Natural killer cell (primary cell): Measurements from ENCODE around the gene RRH. TPM values are rescaled to one million over a fixed set of nuclear protein-coding genes. Genes with fewer than 3 reads are reported as not detected.
"Not testable (repeated sequence)": the region's sequence is repeated elsewhere in the genome, so short reads cannot be mapped to it uniquely, and the experiment has no call there.

ENCODE experiments used
- ATAC-seq, 3 donors: fragments of 150-1000 bp in 2 of 3; fragments of 200-7000 bp in 1 of 3; cut with Tn5 transposase; 1 replicate in 1 of 3; 2 replicates in 2 of 3; pipeline ENCODE4 v1.10.0; 2021; ENCODE audit warnings: mild to moderate bottlenecking in 2 of 3, moderate library complexity in 2 of 3
- DNase-seq, 2 donors: peaks; one replicate each; pipeline versions ENCODE4 v3.0.0 to v3.0.0-alpha.2; 2013 to 2021; ENCODE audit warnings: mixed read lengths in 1 of 2
- H3K27ac ChIP-seq: one replicate; pipeline ENCODE4 v1.5.1; 2013; ENCODE audit warnings: mild to moderate bottlenecking, low read length
- H3K27me3 ChIP-seq: one replicate; pipeline ENCODE4 v1.6.1; 2013; ENCODE audit warnings: low read length; ENCODE audit not compliant: control insufficient read depth, insufficient read depth
- H3K36me3 ChIP-seq: one replicate; pipeline ENCODE4 v1.6.1; 2013; ENCODE audit warnings: low read length; ENCODE audit not compliant: control insufficient read depth, insufficient read depth
- H3K4me1 ChIP-seq: one replicate; pipeline ENCODE4 v1.6.1; 2013; ENCODE audit warnings: low read length; ENCODE audit not compliant: control insufficient read depth, insufficient read depth
- H3K4me3 ChIP-seq: one replicate; pipeline ENCODE4 v1.5.1; 2013; ENCODE audit warnings: low read length
- H3K9me3 ChIP-seq: one replicate; pipeline ENCODE4 v1.6.1; 2013; ENCODE audit warnings: low read length; ENCODE audit not compliant: control insufficient read depth, insufficient read depth
- H3K27ac Mint-ChIP-seq, 2 donors: one replicate each; pipeline ENCODE4 v1.8.0; 2022; ENCODE audit warnings: mild to moderate bottlenecking in 2 of 2, mixed read lengths in 2 of 2, moderate library complexity in 1 of 2
- H3K27me3 Mint-ChIP-seq, 2 donors: one replicate each; pipeline ENCODE4 v1.8.0; 2022; ENCODE audit warnings: low read depth in 2 of 2, mixed read lengths in 2 of 2
- H3K36me3 Mint-ChIP-seq: one replicate; pipeline ENCODE4 v1.8.0; 2022; ENCODE audit warnings: mixed read lengths
- H3K4me1 Mint-ChIP-seq, 2 donors: one replicate each; pipeline ENCODE4 v1.8.0; 2022; ENCODE audit warnings: mixed read lengths in 2 of 2
- H3K4me3 Mint-ChIP-seq: one replicate; pipeline ENCODE4 v1.8.0; 2022; ENCODE audit warnings: mild to moderate bottlenecking, moderate library complexity, mixed read lengths
- H3K9me3 Mint-ChIP-seq, 2 donors: one replicate each; pipeline ENCODE4 v1.8.0; 2022; ENCODE audit warnings: mixed read lengths in 2 of 2
- WGBS: methylation state at CpG from one replicate; pipeline ENCODE4 v1.1.7; 2013; ENCODE audit warnings: missing lambda C conversion rate; ENCODE audit not compliant: insufficient coverage; 5-methylcytosine and 5-hydroxymethylcytosine counted together
- intact Hi-C: fragments of 100-400 bp; cut with micrococcal nuclease; formaldehyde crosslinking; loops from one replicate; pipeline ENCODE4 v1.14.2; 2022
- total RNA-seq, 4 donors: library from RNA; stranded (reverse); fragments of 120-200 nt in 1 of 4; gene quantifications; one replicate each; pipeline versions ENCODE4 v1.2.3 to v1.2.4, GENCODE V29; 2013 to 2022
- TF ChIP-seq, protein P1 (sequence below): fragments of 200-600 bp; IDR thresholded peaks from one replicate; pipeline ENCODE4 v1.8.0; 2022; ENCODE audit warnings: antibody characterized with exemption

RRH gene
- total RNA-seq, 3 donors from 2014 or later (not counting 1 experiment from before 2014, with no cell fraction given), result 0.24 TPM; not detected in 2

DNA sequence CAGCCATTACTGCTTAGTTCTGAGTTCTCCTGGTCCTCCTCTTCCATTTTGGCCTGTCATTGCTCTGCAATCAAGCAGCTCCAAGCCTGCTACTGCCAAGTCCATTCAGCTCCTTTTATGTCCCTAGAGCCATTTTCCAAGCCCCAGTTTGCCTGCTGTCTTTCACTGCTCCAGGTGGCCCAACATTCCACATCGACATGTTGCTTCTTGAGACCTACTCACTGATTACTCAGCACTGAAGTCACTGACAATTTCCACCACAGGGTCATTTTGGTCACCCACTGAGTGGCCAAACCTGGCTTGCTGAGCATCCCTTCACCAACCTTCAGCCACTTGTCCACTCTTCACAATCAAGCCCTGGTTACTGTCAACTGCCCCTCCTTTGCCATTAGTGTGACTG, 47.3 kb downstream of the RRH start:
- Histone ChIP-seq H3K27ac (no peak overlapping the region), H3K27me3 (no peaks in the 10 kb centered on the region), H3K4me1 (no peaks in the 10 kb centered on the region), H3K36me3 (no peaks in the 10 kb centered on the region), H3K4me3 (no peak overlapping the region), H3K9me3 (no peaks in the 10 kb centered on the region)
- H3K4me3 Mint-ChIP-seq, result no peak overlapping the region
- no peak overlapping the region for H3K27ac Mint-ChIP-seq
- intact Hi-C loops, result no loop called here
- H3K36me3 Mint-ChIP-seq, result no peaks in the 10 kb centered on the region
- H3K27me3 Mint-ChIP-seq, result peaks cover 4 to 18% of the 10 kb centered on the region in 2 donors
- no peak for ATAC-seq
- 93% methylated on average over 1 of the region's 1 CpG for WGBS
- no peak for DNase-seq
- H3K9me3 Mint-ChIP-seq, result no peaks in the 10 kb centered on the region
- no peaks in the 10 kb centered on the region for H3K4me1 Mint-ChIP-seq
- TF ChIP-seq, protein P1, sequence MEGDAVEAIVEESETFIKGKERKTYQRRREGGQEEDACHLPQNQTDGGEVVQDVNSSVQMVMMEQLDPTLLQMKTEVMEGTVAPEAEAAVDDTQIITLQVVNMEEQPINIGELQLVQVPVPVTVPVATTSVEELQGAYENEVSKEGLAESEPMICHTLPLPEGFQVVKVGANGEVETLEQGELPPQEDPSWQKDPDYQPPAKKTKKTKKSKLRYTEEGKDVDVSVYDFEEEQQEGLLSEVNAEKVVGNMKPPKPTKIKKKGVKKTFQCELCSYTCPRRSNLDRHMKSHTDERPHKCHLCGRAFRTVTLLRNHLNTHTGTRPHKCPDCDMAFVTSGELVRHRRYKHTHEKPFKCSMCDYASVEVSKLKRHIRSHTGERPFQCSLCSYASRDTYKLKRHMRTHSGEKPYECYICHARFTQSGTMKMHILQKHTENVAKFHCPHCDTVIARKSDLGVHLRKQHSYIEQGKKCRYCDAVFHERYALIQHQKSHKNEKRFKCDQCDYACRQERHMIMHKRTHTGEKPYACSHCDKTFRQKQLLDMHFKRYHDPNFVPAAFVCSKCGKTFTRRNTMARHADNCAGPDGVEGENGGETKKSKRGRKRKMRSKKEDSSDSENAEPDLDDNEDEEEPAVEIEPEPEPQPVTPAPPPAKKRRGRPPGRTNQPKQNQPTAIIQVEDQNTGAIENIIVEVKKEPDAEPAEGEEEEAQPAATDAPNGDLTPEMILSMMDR, result no peak

DNA sequence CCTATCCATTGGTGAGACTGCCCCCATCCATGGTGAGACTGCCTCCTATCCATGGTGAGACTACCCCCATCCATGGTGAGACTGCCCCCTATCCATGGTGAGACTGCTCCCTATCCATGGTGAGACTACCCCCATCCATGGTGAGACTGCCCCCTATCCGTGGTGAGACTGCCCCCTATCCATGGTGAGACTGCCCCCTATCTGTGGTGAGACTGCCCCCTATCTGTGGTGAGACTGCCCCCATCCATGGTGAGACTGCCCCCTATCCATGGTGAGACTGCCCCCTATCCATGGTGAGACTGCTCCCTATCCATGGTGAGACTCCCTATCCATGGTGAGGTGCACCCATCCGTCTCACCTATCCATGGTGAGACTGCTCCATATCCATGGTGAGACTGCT, 47.8 kb downstream of the RRH start:
- WGBS, result 82% methylated on average over 1 of the region's 2 CpGs
- H3K27me3 ChIP-seq, H3K36me3 Mint-ChIP-seq, H3K4me1 Mint-ChIP-seq, H3K27ac ChIP-seq, intact Hi-C loops, ATAC-seq, H3K4me1 ChIP-seq, H3K27ac Mint-ChIP-seq, H3K4me3 Mint-ChIP-seq, DNase-seq, H3K9me3 ChIP-seq, H3K4me3 ChIP-seq, H3K9me3 Mint-ChIP-seq, H3K36me3 ChIP-seq: not testable (repeated sequence)
- peaks cover 4 to 18% of the 10 kb centered on the region in 2 donors for H3K27me3 Mint-ChIP-seq

DNA sequence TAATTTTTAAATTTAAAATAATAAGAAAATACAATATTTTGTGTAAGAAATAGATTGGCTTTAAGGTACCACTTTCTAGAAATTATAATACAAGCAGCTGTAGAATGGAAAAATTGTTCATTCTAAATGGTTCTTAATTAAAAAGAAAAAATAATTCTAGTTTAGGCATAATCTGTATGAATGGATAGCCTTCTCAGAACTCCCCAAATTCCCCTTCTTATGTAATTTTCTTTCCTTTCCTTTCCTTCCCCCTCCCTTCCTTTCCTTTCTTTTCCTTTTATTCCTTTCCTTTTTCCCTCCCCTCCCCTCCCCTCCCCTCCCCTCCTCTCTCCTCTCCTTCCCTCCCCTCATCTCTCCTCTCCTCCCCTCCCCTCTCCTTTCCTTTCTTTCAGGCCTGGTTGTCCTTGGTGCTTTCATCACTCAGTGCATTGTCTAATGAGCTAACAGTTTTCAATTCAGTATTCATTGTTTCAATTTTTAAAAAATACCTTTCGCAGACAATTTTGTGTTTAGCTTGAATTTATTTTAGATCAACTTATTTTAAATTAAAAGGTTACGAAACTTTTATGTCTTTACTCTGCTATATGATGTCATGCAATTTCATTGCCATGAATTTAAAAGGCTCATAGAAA, 49.0 kb downstream of the RRH start:
- no peaks in the 10 kb centered on the region for H3K36me3 ChIP-seq
- DNase-seq, result no peak
- no peaks in the 10 kb centered on the region for H3K27me3 ChIP-seq
- ATAC-seq, result no peak
- H3K27ac ChIP-seq, result no peak overlapping the region
- WGBS, result no CpG with 5 or more reads among the region's 2 CpGs
- intact Hi-C loops, result no loop called here
- no peaks in the 10 kb centered on the region for H3K9me3 ChIP-seq
- Mint-ChIP-seq H3K9me3 (no peaks in the 10 kb centered on the region), H3K4me3 (no peak overlapping the region), H3K27ac (no peak overlapping the region), H3K36me3 (no peaks in the 10 kb centered on the region), H3K4me1 (no peaks in the 10 kb centered on the region), H3K27me3 (peaks cover 4 to 27% of the 10 kb centered on the region in 2 donors)
- TF ChIP-seq, protein P1, result no peak
- H3K4me1 ChIP-seq, result no peaks in the 10 kb centered on the region
- H3K4me3 ChIP-seq, result no peak overlapping the region

DNA sequence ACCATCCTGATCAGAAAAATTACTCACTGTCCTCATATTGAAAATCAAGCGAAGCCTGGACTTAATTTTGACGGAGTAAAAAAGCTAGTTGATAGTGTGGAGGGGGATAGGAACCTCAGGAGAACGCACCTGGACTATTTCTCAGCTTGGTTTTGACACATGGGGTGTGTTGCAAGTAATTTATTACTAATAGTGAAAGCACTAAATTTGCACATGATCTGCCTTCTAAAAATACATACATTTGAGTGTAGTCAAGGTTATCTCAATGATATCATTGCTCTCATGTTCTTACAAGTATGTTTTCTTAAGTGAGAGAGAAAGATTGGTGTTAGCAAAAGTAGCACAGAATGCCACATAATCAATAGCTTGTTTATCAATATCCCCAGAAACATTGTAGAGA, 49.6 kb downstream of the RRH start:
- Mint-ChIP-seq H3K4me1 (no peaks in the 10 kb centered on the region), H3K4me3 (no peak overlapping the region), H3K9me3 (no peaks in the 10 kb centered on the region), H3K27me3 (peaks cover 4 to 27% of the 10 kb centered on the region in 2 donors), H3K27ac (no peak overlapping the region), H3K36me3 (no peaks in the 10 kb centered on the region)
- DNase-seq, result no peak
- Histone ChIP-seq H3K27ac (no peak overlapping the region), H3K9me3 (no peaks in the 10 kb centered on the region), H3K36me3 (no peaks in the 10 kb centered on the region), H3K4me3 (no peak overlapping the region), H3K4me1 (no peaks in the 10 kb centered on the region), H3K27me3 (no peaks in the 10 kb centered on the region)
- no peak for ATAC-seq
- 62% methylated on average over 3 of the region's 3 CpGs for WGBS
- TF ChIP-seq, protein P1, result no peak
- intact Hi-C loops, result no loop called here
